GM18907 (cell line): Measurements from ENCODE around the gene TSPOAP1.
A peak's percentile ranks its signal among the peaks of the same experiment; 100 is the strongest.

Experiments used
- ATAC-seq: cut with Tn5 transposase; IDR thresholded peaks from one replicate; pipeline ENCODE4 v1.9.1; 2021; ENCODE audit warnings: mild to moderate bottlenecking, moderate library complexity; ENCODE audit not compliant: unreplicated experiment

Gene TSPOAP1

DNA sequence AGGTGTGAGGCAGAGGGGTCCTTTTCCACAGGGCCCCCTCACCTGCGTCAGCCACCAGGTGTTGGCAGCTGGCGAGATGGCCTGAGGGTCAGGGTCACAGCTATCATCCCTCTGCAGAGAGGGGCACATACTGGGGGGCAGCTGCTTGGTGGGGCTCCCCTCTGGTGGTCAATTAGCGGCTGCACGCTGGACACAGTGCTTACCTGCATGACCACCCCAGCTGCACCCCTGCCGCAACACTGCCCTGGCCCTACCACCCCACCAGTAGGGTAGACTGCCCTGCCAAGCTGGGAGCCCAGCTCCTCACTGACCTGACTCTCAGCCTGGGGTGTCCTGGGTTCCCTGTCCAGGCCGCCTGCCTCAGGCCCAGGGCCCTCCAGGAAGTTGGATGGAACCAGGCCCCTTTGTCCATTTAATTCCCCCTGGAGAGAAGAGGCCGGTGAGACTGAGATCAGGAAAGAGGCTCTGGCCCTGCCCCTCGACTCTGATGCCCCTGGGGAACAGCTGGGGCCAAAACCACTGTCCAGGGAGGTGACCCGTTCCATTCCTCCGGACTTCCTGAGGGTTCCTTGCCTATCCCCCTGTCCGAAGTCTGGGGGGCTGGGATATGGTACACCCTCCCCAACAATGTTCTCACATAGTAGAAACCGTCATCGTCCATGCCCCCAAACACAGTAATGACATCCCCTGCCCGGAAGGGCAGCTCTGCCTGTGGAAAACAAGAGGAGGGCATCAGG is 23.7 kb downstream of the TSPOAP1 start:
- no peak for ATAC-seq

DNA sequence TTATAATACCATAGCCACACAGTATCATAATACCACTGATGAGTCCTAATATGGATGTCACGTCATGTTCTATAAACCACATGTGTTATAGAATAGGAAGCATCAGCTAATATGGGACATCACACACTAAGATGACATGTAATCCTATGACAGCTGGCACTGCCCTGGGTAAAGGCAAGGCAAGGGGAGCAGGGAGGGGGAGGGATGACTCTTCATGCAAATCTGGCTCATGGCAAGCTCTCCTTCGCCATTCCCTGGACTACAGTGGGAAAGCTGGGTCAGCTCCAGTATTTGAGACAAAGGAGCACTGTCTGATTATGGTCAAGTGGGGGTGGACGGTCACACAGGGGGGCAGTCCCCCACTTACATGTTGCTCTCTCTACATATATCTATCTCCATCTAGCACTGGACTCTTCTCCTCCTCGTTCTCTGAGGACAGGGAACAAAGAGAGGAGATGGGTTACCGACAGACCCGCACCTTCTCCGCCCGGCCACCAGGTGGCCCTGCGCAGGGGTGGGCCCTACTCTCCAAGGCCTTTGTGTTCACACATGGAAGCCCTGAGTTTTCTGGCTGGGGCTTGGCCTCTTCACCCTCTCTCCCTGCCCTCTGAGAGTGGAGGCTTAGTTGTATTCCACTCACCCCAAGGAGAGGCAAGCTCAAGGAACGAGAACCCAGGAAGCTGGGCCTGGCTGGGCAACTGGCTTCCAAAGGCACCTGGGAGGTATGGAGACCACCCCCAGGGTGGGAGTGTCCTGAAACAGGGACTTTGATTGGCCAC is 24.4 kb downstream of the TSPOAP1 start:
- peak; percentile 50 for ATAC-seq

GRCh38 chr17:58302919-58303585 is 25.5 kb downstream of the TSPOAP1 start:
- no peak for ATAC-seq

- no peak for ATAC-seq
These were observed 26.2 kb downstream of the TSPOAP1 start for GRCh38 chr17:58302171-58302918.

GRCh38 chr17:58301504-58302150 is 27.0 kb downstream of the TSPOAP1 start:
- ATAC-seq = no peak

DNA sequence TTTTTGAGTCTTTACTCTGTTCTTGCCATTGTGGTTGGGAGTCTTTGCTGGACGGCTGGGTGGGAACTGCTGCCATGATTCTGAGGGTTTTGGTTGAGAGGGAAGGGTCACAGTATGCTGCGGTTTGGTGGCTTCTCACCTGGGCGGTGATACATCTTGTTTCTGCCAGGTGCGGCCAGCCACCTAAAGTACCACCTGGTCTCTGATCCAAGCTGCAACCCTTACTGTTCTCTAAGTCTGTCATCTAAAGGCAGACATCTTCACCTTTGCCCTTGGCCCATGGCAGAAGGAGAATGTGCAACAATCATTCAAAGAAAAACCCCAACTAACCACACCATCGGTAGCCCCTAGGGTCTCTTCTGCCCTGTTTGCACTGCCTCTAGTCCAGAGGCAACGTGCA is 28.3 kb downstream of the TSPOAP1 start:
- ATAC-seq = no peak

GRCh38 chr17:58294034-58294433 is 34.6 kb downstream of the TSPOAP1 start:
- no peak for ATAC-seq

DNA sequence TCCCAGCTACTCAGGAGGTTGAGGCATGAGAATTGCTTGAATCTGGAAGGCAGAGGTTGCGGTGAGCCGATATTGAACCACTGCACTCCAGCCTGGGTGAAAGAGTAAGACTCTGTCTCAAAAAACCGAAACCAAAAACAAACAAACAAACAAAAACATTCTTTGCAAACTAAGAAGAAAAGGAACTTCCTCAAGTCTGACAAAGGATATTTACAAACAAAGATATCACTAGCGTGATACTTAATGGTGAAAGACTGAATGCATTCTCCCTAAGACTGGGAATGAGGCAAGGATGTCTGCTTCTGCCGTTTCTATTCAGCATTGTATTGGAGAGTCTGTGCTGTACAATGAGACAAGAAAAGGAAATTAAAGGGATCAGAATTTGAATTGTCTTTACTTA is 37.3 kb downstream of the TSPOAP1 start:
- no peak for ATAC-seq

GRCh38 chr17:58289869-58290268 is 38.7 kb downstream of the TSPOAP1 start:
- no peak for ATAC-seq

- no peak for ATAC-seq
These were observed 43.2 kb downstream of the TSPOAP1 start for GRCh38 chr17:58285422-58285810.

DNA sequence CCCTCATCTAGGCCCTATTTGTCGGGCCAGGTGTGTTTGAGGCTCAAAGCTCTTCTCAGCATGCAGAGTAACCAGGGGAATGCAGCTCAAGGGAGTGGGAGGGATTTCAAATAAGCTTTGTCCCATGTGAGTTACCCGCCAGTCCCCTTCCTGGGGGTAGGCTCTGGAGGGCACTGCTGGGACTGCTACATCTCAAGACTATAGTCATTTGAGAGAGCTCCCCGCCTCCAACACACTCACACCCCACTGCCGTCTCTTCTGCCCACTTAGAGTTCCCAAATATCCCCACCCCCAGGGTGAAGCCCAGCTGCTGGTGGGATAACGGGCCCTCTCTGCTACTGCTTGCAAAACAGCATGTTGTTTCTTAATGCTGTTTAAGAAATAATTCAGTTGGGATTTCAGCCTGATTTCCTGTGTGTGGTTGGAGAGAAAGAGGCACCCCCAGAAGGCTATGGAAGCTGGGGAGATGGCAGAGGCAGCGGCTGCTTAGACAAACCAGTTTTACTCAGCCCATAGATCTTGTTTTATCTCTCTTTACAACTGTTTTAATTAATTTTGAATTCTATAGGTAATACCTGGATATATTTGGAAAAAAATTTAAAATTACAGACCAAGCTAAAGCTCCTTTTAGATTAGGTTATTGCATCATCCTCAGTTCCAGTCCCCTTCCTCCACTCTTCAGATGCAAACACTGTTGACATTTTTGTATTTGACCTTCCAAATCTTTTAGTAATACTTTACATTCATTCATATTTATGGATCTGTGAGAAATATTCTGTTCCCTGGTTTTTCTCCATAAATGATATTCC is 43.8 kb downstream of the TSPOAP1 start:
- ATAC-seq = no peak

DNA sequence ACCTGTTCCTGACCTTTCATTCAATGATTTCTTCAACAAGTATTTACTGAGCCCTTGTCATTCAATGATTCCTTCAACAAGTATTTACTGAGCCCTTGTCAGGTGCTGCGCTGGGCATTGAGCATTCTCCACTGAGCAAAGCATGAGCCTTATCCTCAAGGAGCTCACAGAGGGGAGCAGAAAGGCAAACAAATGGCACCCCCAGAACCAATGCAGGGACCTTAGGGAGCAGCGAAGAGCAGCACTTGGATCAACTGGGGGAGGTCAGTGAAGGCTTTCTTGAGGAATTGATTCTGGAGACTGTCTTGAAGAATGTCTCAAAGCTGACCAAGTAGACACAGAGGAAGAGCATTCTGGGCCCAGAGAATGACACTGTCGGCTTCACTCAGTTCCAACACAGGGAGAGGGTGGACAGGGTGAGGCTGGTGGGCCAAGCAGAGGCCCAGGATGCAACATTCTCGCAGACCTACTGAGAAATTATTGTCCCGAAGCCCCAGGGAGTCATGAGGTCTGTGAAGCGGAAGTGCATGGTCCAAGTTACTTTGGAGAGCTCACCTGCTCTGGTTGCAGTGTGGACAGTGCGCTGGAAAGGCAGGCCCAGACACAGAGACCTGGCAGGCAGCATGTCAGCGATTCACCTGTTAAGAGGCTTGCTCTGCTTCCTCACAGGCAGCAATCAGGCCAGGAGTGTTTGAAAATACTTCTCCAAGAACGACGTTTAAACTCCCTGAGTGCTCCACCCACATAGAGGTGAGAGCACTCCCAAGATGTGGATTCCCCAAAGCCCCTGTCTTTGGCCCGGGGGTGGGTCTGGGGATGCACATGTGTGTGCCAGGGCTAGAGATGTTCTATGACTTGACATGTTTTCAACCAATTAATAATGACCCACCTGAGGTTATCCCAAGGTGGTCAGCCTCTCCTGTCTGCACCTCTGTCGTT is 44.7 kb downstream of the TSPOAP1 start:
- ATAC-seq = no peak

GRCh38 chr17:58282442-58282841 is 46.2 kb downstream of the TSPOAP1 start:
- no peak for ATAC-seq

- ATAC-seq = no peak
These were observed 47.0 kb downstream of the TSPOAP1 start for GRCh38 chr17:58281511-58282011.

GRCh38 chr17:58280480-58281217 is 47.9 kb downstream of the TSPOAP1 start, which contains the start of gene MPO:
Gene MPO, minus strand, starts transcription at chr17:58280935. Its CDS starts 177 bp downstream, at chr17:58280758.
- ATAC-seq = no peak

DNA sequence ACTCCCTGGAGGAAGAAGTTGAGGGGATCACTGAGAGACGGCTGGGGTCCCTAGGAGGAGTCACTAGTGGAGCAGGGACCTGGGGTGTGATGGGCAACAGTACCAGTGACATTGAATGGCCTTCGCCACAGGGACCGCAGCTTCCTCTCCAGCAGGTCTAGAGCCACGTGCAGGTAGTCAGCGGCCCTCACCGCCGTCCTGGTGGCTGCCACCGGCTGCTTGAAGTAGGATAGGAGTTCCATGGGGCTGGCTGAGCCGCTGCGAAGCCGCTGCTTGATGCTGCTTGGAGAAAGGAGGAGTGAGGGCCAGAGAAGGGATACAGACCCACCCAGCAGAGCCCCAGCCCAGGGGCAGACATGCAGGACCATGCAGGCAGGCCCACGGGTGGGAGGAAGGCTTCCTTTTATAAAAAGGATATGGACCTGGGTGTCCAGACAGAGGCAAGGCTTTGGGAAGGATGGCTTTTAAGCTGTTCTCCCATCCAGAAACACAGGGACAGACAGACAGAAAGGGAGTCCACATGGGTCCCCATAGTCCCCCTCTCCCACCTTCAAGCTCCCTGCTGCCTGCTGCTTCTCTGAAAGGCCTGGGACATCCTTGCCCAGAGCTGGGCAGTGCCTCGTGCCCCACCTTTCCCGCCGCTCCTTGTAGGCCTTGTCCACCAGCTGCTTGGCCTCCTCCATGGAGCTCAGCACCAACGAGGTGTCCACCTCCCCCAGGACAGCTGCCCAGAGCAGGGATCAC is 48.7 kb downstream of the TSPOAP1 start:
- no peak for ATAC-seq
